NCI-H226 (cell line): Measurements from ENCODE around the gene PKHD1.

Experiments used
- DNase-seq: peaks from one replicate; pipeline ENCODE4 v3.0.0-alpha.2; 2015

The PKHD1 gene, protein sequence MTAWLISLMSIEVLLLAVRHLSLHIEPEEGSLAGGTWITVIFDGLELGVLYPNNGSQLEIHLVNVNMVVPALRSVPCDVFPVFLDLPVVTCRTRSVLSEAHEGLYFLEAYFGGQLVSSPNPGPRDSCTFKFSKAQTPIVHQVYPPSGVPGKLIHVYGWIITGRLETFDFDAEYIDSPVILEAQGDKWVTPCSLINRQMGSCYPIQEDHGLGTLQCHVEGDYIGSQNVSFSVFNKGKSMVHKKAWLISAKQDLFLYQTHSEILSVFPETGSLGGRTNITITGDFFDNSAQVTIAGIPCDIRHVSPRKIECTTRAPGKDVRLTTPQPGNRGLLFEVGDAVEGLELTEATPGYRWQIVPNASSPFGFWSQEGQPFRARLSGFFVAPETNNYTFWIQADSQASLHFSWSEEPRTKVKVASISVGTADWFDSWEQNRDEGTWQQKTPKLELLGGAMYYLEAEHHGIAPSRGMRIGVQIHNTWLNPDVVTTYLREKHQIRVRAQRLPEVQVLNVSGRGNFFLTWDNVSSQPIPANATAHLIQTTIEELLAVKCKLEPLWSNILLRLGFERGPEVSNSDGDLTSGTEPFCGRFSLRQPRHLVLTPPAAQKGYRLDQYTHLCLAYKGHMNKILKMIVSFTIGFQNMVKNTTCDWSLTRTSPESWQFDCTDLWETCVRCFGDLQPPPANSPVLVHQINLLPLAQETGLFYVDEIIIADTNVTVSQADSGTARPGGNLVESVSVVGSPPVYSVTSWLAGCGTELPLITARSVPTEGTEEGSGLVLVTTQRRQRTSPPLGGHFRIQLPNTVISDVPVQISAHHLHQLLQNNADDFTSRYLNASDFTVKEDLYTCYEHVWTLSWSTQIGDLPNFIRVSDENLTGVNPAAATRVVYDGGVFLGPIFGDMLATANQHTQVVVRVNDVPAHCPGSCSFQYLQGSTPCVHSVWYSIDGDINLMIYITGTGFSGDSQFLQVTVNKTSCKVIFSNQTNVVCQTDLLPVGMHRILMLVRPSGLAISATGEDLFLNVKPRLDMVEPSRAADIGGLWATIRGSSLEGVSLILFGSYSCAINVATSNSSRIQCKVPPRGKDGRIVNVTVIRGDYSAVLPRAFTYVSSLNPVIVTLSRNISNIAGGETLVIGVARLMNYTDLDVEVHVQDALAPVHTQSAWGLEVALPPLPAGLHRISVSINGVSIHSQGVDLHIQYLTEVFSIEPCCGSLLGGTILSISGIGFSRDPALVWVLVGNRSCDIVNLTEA (N-terminal part only)

DNA sequence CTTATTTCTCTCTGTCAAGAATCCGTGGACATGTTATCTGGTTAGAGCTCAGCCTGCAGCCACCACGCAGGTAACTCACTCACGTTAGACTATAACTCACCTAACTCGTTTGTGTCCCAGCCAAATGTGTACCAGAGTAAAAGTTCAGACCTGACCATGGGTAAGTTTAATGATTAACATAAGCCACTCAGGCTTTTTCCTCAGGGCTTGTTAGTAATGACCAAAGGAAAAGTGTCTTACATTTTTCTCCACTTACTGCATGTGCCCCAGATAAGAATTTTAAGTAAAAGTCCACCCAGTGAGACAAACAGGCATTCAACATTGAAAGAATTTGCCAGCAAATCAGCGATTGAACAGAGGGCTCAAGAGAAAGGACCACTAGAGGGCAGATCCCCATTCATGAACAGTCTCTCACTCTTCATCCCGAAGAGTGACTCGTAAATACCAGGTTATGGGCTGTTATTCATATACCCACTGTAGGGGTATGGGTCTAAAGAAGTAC is at the start of gene PKHD1:
Gene PKHD1, minus strand, starts transcription at position 116 of the 502 bp plus-strand sequence. CDS start 2,680 bp downstream, outside the sequence.
- DNase-seq: no peak

GRCh38 chr6:52136934-52137467 is 49.6 kb upstream of the PKHD1 start:
- no peak for DNase-seq

GRCh38 chr6:52136055-52136454 is 48.6 kb upstream of the PKHD1 start:
- no peak for DNase-seq

DNA sequence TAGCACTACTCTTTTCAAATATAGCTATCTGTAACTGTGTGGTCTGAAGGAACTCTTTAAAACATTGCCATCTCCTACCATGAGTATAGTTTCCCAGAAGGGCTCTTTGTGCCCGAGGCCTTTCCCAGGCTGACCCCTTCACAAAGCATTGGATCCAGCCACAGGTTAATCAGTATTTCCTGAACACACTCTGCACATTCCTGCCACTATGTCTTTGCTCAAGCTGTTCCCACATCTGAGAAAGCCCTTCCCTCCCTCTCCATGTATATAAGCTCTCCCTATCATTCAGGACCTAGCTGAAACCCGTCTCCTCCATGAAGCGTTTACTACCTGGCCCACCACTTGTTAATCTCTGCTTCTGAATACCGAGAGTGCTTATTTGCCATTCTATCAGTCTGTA is 47.8 kb upstream of the PKHD1 start:
- DNase-seq: no peak

DNA sequence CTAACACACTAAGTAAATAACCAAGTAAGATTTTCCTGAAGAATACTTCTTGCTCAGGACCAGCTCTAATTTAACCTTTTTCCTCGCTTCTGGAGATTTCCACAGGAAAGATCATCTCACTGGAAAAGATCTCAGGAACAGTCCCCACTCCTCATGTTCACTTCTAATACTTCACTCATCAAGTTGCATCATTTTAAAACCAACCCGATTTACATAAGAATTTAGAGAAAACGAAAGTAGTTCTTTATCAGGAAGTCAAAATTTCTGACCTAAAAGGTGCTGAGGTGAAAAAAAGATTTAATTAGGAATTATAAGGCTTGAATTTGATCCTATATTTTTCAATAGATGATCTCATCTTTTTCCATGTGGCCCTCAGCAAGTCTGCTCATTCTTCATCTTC is 46.6 kb upstream of the PKHD1 start:
- no peak for DNase-seq

- no peak for DNase-seq
Observed at GRCh38 chr6:52133324-52133723, 45.9 kb upstream of the PKHD1 start.

DNA sequence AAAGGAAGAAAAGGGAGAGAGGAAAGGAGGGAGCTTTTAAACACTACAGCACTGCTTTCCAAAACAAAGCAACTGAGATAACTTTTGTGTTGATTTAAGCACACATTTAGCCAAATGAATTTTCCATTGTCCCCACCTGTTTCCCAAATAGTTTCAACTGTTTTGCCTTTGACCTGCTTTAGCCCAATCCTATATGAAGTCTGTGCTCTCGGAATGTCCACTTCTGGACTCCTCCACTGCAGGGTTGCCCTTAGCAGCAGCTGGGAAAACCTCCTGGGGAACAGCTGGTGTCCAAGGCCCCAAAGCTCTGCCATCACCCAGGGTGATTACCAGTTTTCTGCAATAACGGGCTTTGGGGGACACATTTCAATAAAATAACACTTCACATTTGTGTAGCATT is 44.9 kb upstream of the PKHD1 start:
- no peak for DNase-seq

GRCh38 chr6:52130440-52130839 is 43.0 kb upstream of the PKHD1 start:
- DNase-seq: no peak

DNA sequence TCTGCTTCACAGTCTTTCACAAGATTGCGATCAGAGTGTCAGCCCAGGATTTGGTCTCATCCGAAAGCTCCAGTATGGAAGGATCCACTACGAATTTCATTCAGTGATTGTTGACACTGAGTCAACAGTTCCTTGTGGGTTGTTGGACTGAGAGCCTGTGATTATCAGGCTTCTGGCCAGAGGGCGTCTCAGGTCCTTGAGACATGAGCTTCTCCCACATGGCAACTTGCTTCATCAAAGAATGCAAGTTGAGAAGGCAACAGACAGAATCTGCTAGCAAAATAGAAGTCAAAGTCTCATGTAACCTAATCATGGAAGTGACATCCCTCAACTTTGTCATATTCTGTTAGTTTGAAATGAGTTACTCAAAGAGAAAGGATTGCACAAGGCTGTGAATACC is 40.5 kb upstream of the PKHD1 start:
- no peak for DNase-seq

GRCh38 chr6:52126231-52126630 is 38.8 kb upstream of the PKHD1 start:
- no peak for DNase-seq

GRCh38 chr6:52125572-52125971 is 38.2 kb upstream of the PKHD1 start:
- DNase-seq: no peak

GRCh38 chr6:52125139-52125538 is 37.7 kb upstream of the PKHD1 start:
- no peak for DNase-seq

DNA sequence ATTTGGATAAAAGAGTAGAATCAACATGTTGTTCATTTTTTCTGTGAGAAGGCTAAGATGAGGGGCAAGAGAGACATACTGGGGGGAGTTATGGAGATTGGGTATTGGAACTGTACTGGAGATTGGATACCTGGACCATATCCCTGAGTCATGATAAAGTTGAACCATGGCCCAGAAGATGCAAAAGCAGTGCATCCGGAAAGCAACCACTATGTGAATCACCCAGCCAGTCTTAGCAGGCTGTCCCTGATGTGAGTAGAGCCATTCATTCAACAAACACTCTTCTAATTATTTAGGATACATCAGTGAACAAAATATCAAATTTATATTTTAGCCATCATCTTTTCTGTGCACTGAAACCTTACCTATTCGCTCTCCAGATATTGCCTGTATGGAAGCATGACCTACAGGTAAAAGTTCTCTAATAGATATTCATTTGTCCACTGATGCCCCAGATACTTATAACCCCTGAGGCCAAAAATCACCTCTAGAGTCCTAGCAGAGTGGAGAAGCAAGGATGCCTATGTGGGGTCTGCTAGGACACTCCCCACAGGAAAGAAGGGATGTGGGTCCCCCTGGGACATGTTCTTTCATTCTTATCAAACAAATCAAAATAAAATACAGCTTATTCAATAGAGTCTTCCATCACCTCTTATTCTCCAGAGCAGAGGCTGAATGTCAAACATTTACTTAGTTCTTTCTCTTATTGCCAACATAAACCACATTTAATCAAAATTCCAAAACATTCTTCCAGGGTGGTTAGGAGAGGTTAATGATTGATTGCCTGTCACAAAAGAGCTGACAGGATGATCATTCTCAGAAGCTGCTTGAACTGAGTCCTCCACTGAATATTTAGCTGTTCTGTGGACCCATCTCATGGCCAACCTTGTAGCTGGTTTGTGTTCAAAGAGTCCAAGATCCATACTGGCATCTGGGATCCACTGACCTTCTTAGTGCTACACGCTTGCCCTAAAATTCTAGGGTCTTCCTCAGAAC is 37.0 kb upstream of the PKHD1 start:
- DNase-seq: no peak

DNA sequence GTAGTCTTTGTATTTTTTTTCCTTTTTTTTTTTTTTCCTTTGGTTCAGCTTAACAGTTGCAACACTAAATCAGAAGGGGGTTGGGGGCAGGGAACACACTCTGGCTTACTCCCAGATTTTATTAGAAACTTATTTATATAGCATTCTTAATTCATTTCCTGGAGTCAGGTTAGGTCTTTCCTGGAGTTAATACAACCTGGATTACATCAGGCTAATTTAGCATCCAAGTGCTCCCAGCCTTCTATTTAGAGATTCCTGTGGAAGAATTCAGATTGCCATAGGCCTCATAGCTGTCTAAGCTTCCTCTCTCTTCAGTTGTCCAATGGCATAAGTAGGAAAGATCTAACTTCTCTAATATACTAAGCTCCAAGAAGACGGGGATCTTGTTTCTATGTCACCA is 35.8 kb upstream of the PKHD1 start:
- DNase-seq: no peak

GRCh38 chr6:52117352-52117751 is 29.9 kb upstream of the PKHD1 start:
- no peak for DNase-seq

- DNase-seq: no peak
Observed at GRCh38 chr6:52116605-52116948, 29.2 kb upstream of the PKHD1 start.

- DNase-seq: no peak
Observed at GRCh38 chr6:52115891-52116604, 28.6 kb upstream of the PKHD1 start.

- no peak for DNase-seq
Observed at GRCh38 chr6:52115145-52115741, 27.8 kb upstream of the PKHD1 start.

GRCh38 chr6:52109171-52109571 is 21.8 kb upstream of the PKHD1 start:
- no peak for DNase-seq

DNA sequence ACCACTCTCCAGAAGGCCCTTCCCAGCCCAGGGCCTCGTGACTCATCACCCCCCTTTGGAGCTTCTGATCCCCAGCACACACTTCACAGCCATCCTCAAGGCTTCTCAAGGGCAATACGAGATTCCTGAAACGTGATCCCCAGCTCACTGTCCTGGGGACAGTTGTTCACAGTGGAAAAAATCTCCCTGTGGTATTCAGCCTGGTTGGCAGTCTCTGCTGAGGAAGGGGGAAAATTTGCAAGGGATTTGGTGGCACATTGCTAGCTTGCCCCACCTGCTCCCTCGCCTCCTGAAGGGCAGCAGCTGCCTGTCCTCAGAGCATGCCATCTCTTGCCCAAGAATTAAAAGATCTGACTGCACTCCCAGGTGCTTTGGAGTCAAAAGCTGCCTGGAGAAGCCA is 20.7 kb upstream of the PKHD1 start:
- no peak for DNase-seq
